Stimulated activated memory B cell treated with anti-CD40 and anti-IgM and Interleukin-4, amounts not matched to agents 10 μg/mL and 1 μg/mL and 100 μg/mL, for 72 hours (primary cell): ENCODE measurements around the gene CUTC.

ENCODE experiments used
- ATAC-seq: fragments of 150-1000 bp; cut with Tn5 transposase; 2 replicates; pipeline ENCODE4 v1.10.0; 2021
- H3K27ac Mint-ChIP-seq: one replicate; pipeline ENCODE4 v1.8.0; 2022; ENCODE audit warnings: mild to moderate bottlenecking, mixed read lengths
- H3K27me3 Mint-ChIP-seq: one replicate; pipeline ENCODE4 v1.8.0; 2022; ENCODE audit warnings: mixed read lengths
- H3K36me3 Mint-ChIP-seq: one replicate; pipeline ENCODE4 v1.8.0; 2022; ENCODE audit warnings: mixed read lengths
- H3K4me1 Mint-ChIP-seq: one replicate; pipeline ENCODE4 v1.8.0; 2022; ENCODE audit warnings: mixed read lengths
- H3K4me3 Mint-ChIP-seq: one replicate; pipeline ENCODE4 v1.8.0; 2022; ENCODE audit warnings: mild to moderate bottlenecking, moderate library complexity, mixed read lengths
- H3K9me3 Mint-ChIP-seq: one replicate; pipeline ENCODE4 v1.8.0; 2022; ENCODE audit warnings: mixed read lengths

CUTC gene

GRCh38 chr10:99761365-99761764 lies 29.3 kb downstream of the CUTC start:
- Mint-ChIP-seq H3K4me1 (peaks cover 10% of the 10 kb centered on the region), H3K9me3 (peaks cover 2% of the 10 kb centered on the region), H3K4me3 (no peak overlapping the region), H3K27ac (no peak overlapping the region), H3K36me3 (peaks cover 66% of the 10 kb centered on the region), H3K27me3 (no peaks in the 10 kb centered on the region)
- no peak for ATAC-seq

- peaks cover 25% of the 10 kb centered on the region for H3K36me3 Mint-ChIP-seq
Measured at GRCh38 chr10:99765672-99766301, 33.8 kb downstream of the CUTC start.

GRCh38 chr10:99766302-99766681 lies 34.3 kb downstream of the CUTC start:
- peaks cover 20% of the 10 kb centered on the region for H3K36me3 Mint-ChIP-seq
- ATAC-seq: peak; percentile 62
- no peaks in the 10 kb centered on the region for H3K27me3 Mint-ChIP-seq
- H3K4me1 Mint-ChIP-seq: peaks cover 10% of the 10 kb centered on the region
- H3K4me3 Mint-ChIP-seq: no peak overlapping the region
- peaks cover 2% of the 10 kb centered on the region for H3K9me3 Mint-ChIP-seq
- H3K27ac Mint-ChIP-seq: no peak overlapping the region

More at GRCh38 chr10:99765672-99766301, 33.8 kb downstream of the CUTC start:
- H3K4me1 Mint-ChIP-seq: peaks cover 10% of the 10 kb centered on the region
- no peak for ATAC-seq
- no peak overlapping the region for H3K27ac Mint-ChIP-seq
- no peak overlapping the region for H3K4me3 Mint-ChIP-seq
- H3K9me3 Mint-ChIP-seq: peaks cover 2% of the 10 kb centered on the region
- H3K27me3 Mint-ChIP-seq: no peaks in the 10 kb centered on the region

- ATAC-seq: no peak
- peaks cover 5% of the 10 kb centered on the region for H3K36me3 Mint-ChIP-seq
- peaks cover 10% of the 10 kb centered on the region for H3K4me1 Mint-ChIP-seq
- no peaks in the 10 kb centered on the region for H3K9me3 Mint-ChIP-seq
- no peak overlapping the region for H3K27ac Mint-ChIP-seq
- no peaks in the 10 kb centered on the region for H3K27me3 Mint-ChIP-seq
- H3K4me3 Mint-ChIP-seq: no peak overlapping the region
Measured at GRCh38 chr10:99767901-99768300, 35.9 kb downstream of the CUTC start.

GRCh38 chr10:99768556-99768955 lies 36.5 kb downstream of the CUTC start:
- H3K4me3 Mint-ChIP-seq: no peak overlapping the region
- ATAC-seq: no peak
- H3K4me1 Mint-ChIP-seq: peaks cover 10% of the 10 kb centered on the region
- H3K27me3 Mint-ChIP-seq: no peaks in the 10 kb centered on the region
- H3K36me3 Mint-ChIP-seq: peaks cover under 1% of the 10 kb centered on the region
- H3K9me3 Mint-ChIP-seq: no peaks in the 10 kb centered on the region
- H3K27ac Mint-ChIP-seq: no peak overlapping the region

- H3K4me1 Mint-ChIP-seq: peaks cover 10% of the 10 kb centered on the region
- H3K27ac Mint-ChIP-seq: no peak overlapping the region
- no peaks in the 10 kb centered on the region for H3K27me3 Mint-ChIP-seq
- no peak overlapping the region for H3K4me3 Mint-ChIP-seq
- no peaks in the 10 kb centered on the region for H3K36me3 Mint-ChIP-seq
- H3K9me3 Mint-ChIP-seq: no peaks in the 10 kb centered on the region
- no peak for ATAC-seq
Measured at GRCh38 chr10:99769706-99770105, 37.7 kb downstream of the CUTC start.

GRCh38 chr10:99770408-99771045 lies 38.5 kb downstream of the CUTC start:
- no peak overlapping the region for H3K4me3 Mint-ChIP-seq
- no peaks in the 10 kb centered on the region for H3K9me3 Mint-ChIP-seq
- H3K27ac Mint-ChIP-seq: no peak overlapping the region

GRCh38 chr10:99775850-99776249 lies 43.8 kb downstream of the CUTC start:
- Mint-ChIP-seq H3K4me1 (peaks cover 29% of the 10 kb centered on the region), H3K4me3 (no peak overlapping the region), H3K27ac (no peak overlapping the region), H3K36me3 (no peaks in the 10 kb centered on the region), H3K27me3 (no peaks in the 10 kb centered on the region), H3K9me3 (no peaks in the 10 kb centered on the region)
- no peak for ATAC-seq

More at GRCh38 chr10:99770408-99771045, 38.5 kb downstream of the CUTC start:
- H3K27me3 Mint-ChIP-seq: no peaks in the 10 kb centered on the region
- ATAC-seq: no peak
- peaks cover 7% of the 10 kb centered on the region for H3K4me1 Mint-ChIP-seq
- H3K36me3 Mint-ChIP-seq: no peaks in the 10 kb centered on the region

GRCh38 chr10:99777918-99778714 lies 46.1 kb downstream of the CUTC start:
- Mint-ChIP-seq H3K4me1 (peaks cover 29% of the 10 kb centered on the region), H3K9me3 (no peaks in the 10 kb centered on the region), H3K27ac (peak overlapping the region; percentile 57), H3K4me3 (peak overlapping the region; percentile 40), H3K36me3 (no peaks in the 10 kb centered on the region), H3K27me3 (no peaks in the 10 kb centered on the region)
- ATAC-seq: no peak

- Mint-ChIP-seq H3K4me3 (no peak overlapping the region), H3K27me3 (no peaks in the 10 kb centered on the region), H3K9me3 (no peaks in the 10 kb centered on the region), H3K27ac (no peak overlapping the region), H3K4me1 (peaks cover 29% of the 10 kb centered on the region), H3K36me3 (no peaks in the 10 kb centered on the region)
- ATAC-seq: peak; percentile 61
Measured at GRCh38 chr10:99779335-99779734, 47.3 kb downstream of the CUTC start.

GRCh38 chr10:99781734-99782429 lies 49.8 kb downstream of the CUTC start:
- Mint-ChIP-seq H3K4me1 (peaks cover 24% of the 10 kb centered on the region), H3K36me3 (peaks cover 10% of the 10 kb centered on the region), H3K27me3 (no peaks in the 10 kb centered on the region), H3K27ac (no peak overlapping the region), H3K4me3 (no peak overlapping the region), H3K9me3 (no peaks in the 10 kb centered on the region)
- ATAC-seq: no peak

- ATAC-seq: no peak
- H3K27ac Mint-ChIP-seq: no peak within 1 kb of the TSS
- H3K27me3 Mint-ChIP-seq: no peaks in the 10 kb centered on the region
- H3K9me3 Mint-ChIP-seq: no peaks in the 10 kb centered on the region
- H3K36me3 Mint-ChIP-seq: peaks cover 15% of the 10 kb centered on the region
- peaks cover 16% of the 10 kb centered on the region for H3K4me1 Mint-ChIP-seq
- no peak within 1 kb of the TSS for H3K4me3 Mint-ChIP-seq
Measured at GRCh38 chr10:99782447-99783286, 50.6 kb downstream of the CUTC start, which contains the start of gene ABCC2. ABCC2 (plus strand) TSS chr10:99782640; CDS start chr10:99782845, 205 bp downstream.

- Mint-ChIP-seq H3K27me3 (no peaks in the 10 kb centered on the region), H3K4me1 (peaks cover 4% of the 10 kb centered on the region), H3K27ac (no peak overlapping the region), H3K9me3 (no peaks in the 10 kb centered on the region), H3K36me3 (peaks cover 25% of the 10 kb centered on the region), H3K4me3 (no peak overlapping the region)
- no peak for ATAC-seq
Measured at GRCh38 chr10:99784016-99784726, 52.1 kb downstream of the CUTC start.
